ENCODE results near the gene FRS2. TPM values are rescaled to one million over a fixed set of nuclear protein-coding genes. Genes with fewer than 3 reads are reported as not detected.
"Not testable (repeated sequence)": the region's sequence is repeated elsewhere in the genome, so short reads cannot be mapped to it uniquely, and the experiment has no call there.

The FRS2 gene
- total RNA-seq, 2 experiments from 2014 or later: 8.6 to 9.5 TPM

GRCh38 chr12:69604275-69604674 is 134.1 kb downstream of the FRS2 start:
- H3K9me3 Mint-ChIP-seq; H3K4me1 Mint-ChIP-seq (ENCODE audit: low read depth); H3K27ac Mint-ChIP-seq; DNase-seq; intact Hi-C loops (cut with micrococcal nuclease); H3K27me3 Mint-ChIP-seq; POLR2A ChIA-PET; H3K4me3 Mint-ChIP-seq: not testable (repeated sequence)
- peaks cover 31% of the 10 kb centered on the region for H3K36me3 Mint-ChIP-seq
- CTCF ChIA-PET: interaction anchor here (1.5 kb wide), 1 partner anchor 34 kb away, joined by 4 read pairs; no protein-coding TSS in a partner anchor

DNA sequence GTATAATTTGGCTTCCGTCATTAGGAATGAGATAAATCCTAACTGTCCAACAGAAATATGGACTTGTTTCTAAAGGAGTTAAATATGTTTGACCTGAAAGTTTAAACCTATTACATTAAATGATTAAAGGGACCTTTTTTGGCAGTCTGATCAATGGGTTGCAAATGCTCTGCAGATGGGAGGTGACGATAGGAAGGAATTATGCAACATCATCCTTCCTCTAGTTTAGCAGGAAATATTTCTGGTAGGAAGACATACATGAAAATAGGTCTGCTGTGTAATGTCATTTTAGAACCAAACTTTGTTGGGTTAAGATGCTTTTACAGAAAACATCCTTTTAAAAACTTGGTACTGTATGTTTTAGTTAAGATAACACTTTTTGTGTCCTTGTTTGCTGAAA is 137.9 kb downstream of the FRS2 start:
- CTCF ChIA-PET: no interaction called here
- no peak overlapping the region for H3K4me3 Mint-ChIP-seq
- peaks cover 2% of the 10 kb centered on the region for H3K9me3 Mint-ChIP-seq
- no peaks in the 10 kb centered on the region for H3K4me1 Mint-ChIP-seq (ENCODE audit: low read depth)
- peaks cover 5% of the 10 kb centered on the region for H3K36me3 Mint-ChIP-seq
- H3K27me3 Mint-ChIP-seq: no peaks in the 10 kb centered on the region
- POLR2A ChIA-PET: interaction anchor here (0.7 kb wide), 1 partner anchor 803 kb away, joined by 3 read pairs; no protein-coding TSS in a partner anchor
- intact Hi-C loops (cut with micrococcal nuclease): no loop called here
- no peak for DNase-seq
- no peak overlapping the region for H3K27ac Mint-ChIP-seq

GRCh38 chr12:69610126-69610525 is 139.9 kb downstream of the FRS2 start:
- Mint-ChIP-seq H3K9me3 (no peaks in the 10 kb centered on the region), H3K4me1 (ENCODE audit: low read depth) (no peaks in the 10 kb centered on the region), H3K27me3 (peaks cover 5% of the 10 kb centered on the region), H3K4me3 (no peak overlapping the region), H3K36me3 (no peaks in the 10 kb centered on the region), H3K27ac (no peak overlapping the region)
- ChIA-PET CTCF (interaction anchor here (1.1 kb wide), 1 partner anchor 29 kb away, joined by 3 read pairs; no protein-coding TSS in a partner anchor), POLR2A (no interaction called here)
- DNase-seq: no peak
- intact Hi-C loops (cut with micrococcal nuclease): no loop called here

- H3K27ac Mint-ChIP-seq: no peak within 1 kb of the TSS
- DNase-seq: no peak
- no peaks in the 10 kb centered on the region for H3K4me1 Mint-ChIP-seq (ENCODE audit: low read depth)
- ChIA-PET POLR2A (no interaction called here), CTCF (no interaction called here)
- H3K27me3 Mint-ChIP-seq: peaks cover 10% of the 10 kb centered on the region
- no peaks in the 10 kb centered on the region for H3K36me3 Mint-ChIP-seq
- H3K9me3 Mint-ChIP-seq: no peaks in the 10 kb centered on the region
- intact Hi-C loops (cut with micrococcal nuclease): no loop called here
- H3K4me3 Mint-ChIP-seq: no peak within 1 kb of the TSS
Measured at GRCh38 chr12:69610729-69611128, 140.5 kb downstream of the FRS2 start, which contains the start of gene LRRC10. TSS of gene LRRC10 (minus strand) at chr12:69610907. CDS start at chr12:69610838, 69 bp downstream.

- DNase-seq: no peak
- Mint-ChIP-seq H3K4me3 (no peak overlapping the region), H3K27ac (no peak overlapping the region), H3K36me3 (no peaks in the 10 kb centered on the region), H3K9me3 (no peaks in the 10 kb centered on the region), H3K27me3 (peaks cover 16% of the 10 kb centered on the region), H3K4me1 (ENCODE audit: low read depth) (no peaks in the 10 kb centered on the region)
- ChIA-PET POLR2A (no interaction called here), CTCF (no interaction called here)
- intact Hi-C loops (cut with micrococcal nuclease): no loop called here
Measured at GRCh38 chr12:69613351-69613750, 143.2 kb downstream of the FRS2 start.

DNA sequence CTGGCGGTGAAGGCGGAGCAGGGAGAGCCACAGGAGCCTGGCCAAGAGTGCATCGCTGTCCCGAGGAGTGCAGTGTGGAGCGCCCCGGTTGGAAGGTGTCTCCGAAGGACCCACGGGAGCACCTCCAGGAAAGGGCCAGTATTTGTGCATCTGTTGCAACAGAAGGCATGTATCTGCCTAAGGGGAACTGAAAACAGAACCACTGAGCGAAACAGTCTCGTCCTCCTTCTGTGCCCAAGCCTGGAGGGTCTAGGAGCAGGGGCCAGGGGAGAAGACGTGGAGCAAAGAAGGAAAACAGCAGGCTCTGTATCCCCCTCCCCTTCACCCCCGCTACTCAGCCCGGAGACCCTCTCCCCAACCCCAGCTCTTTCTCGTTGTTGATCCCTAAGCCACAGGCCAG is 145.8 kb downstream of the FRS2 start:
- no peak overlapping the region for H3K27ac Mint-ChIP-seq
- no peaks in the 10 kb centered on the region for H3K9me3 Mint-ChIP-seq
- H3K4me3 Mint-ChIP-seq: no peak overlapping the region
- no peak for DNase-seq
- intact Hi-C loops (cut with micrococcal nuclease): no loop called here
- peaks cover 26% of the 10 kb centered on the region for H3K27me3 Mint-ChIP-seq
- H3K36me3 Mint-ChIP-seq: no peaks in the 10 kb centered on the region
- CTCF ChIA-PET: no interaction called here
- POLR2A ChIA-PET: no interaction called here
- H3K4me1 Mint-ChIP-seq (ENCODE audit: low read depth): no peaks in the 10 kb centered on the region

GRCh38 chr12:69619050-69619449 is 148.9 kb downstream of the FRS2 start:
- ChIA-PET CTCF (interaction anchor here (0.8 kb wide), 1 partner anchor 20 kb away, joined by 3 read pairs; no protein-coding TSS in a partner anchor), POLR2A (no interaction called here)
- Mint-ChIP-seq H3K9me3 (no peaks in the 10 kb centered on the region), H3K27me3 (peaks cover 26% of the 10 kb centered on the region), H3K4me1 (ENCODE audit: low read depth) (no peaks in the 10 kb centered on the region), H3K36me3 (no peaks in the 10 kb centered on the region), H3K4me3 (no peak overlapping the region), H3K27ac (no peak overlapping the region)
- intact Hi-C loops (cut with micrococcal nuclease): no loop called here
- DNase-seq: no peak

- intact Hi-C loops (cut with micrococcal nuclease): no loop called here
- Mint-ChIP-seq H3K4me3 (no peak overlapping the region), H3K4me1 (ENCODE audit: low read depth) (no peaks in the 10 kb centered on the region), H3K9me3 (no peaks in the 10 kb centered on the region), H3K27ac (no peak overlapping the region), H3K36me3 (no peaks in the 10 kb centered on the region), H3K27me3 (peaks cover 26% of the 10 kb centered on the region)
- CTCF ChIA-PET: no interaction called here
- POLR2A ChIA-PET: no interaction called here
- DNase-seq: no peak
Measured at GRCh38 chr12:69620077-69620476, 149.9 kb downstream of the FRS2 start.

DNA sequence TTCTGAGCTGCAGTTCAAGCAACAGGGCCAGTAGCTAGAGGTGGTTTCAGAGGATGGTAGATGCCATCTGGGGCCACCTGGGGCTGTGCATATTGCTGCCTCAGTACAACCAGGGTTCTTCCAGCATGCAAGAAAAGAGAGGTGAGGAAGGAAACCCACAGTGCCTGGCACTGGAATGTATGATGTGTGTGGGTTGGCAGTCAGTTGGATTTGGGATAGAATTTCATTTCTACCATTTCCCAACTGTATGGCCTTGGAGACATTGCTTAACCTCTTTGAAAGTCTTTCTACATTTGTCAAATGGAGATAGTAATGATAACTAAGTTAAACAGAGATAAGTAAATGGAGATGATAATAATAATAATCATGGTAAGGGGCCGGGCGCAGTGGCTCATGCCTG is 150.7 kb downstream of the FRS2 start:
- intact Hi-C loops (cut with micrococcal nuclease): no loop called here
- POLR2A ChIA-PET: no interaction called here
- Mint-ChIP-seq H3K36me3 (no peaks in the 10 kb centered on the region), H3K27me3 (peaks cover 20% of the 10 kb centered on the region), H3K4me3 (no peak overlapping the region), H3K4me1 (ENCODE audit: low read depth) (no peaks in the 10 kb centered on the region), H3K27ac (no peak overlapping the region), H3K9me3 (no peaks in the 10 kb centered on the region)
- DNase-seq: no peak
- CTCF ChIA-PET: no interaction called here

GRCh38 chr12:69621551-69621950 is 151.4 kb downstream of the FRS2 start:
- CTCF ChIA-PET: no interaction called here
- Mint-ChIP-seq H3K36me3 (no peaks in the 10 kb centered on the region), H3K27ac (no peak overlapping the region), H3K9me3 (no peaks in the 10 kb centered on the region), H3K4me3 (no peak overlapping the region), H3K4me1 (ENCODE audit: low read depth) (no peaks in the 10 kb centered on the region), H3K27me3 (peaks cover 20% of the 10 kb centered on the region)
- no peak for DNase-seq
- intact Hi-C loops (cut with micrococcal nuclease): no loop called here
- POLR2A ChIA-PET: no interaction called here

- DNase-seq: no peak
- CTCF ChIA-PET: interaction anchor here (1.2 kb wide), 1 partner anchor 15 kb away, joined by 6 read pairs; no protein-coding TSS in a partner anchor
- H3K9me3 Mint-ChIP-seq: no peaks in the 10 kb centered on the region
- no peaks in the 10 kb centered on the region for H3K36me3 Mint-ChIP-seq
- H3K4me3 Mint-ChIP-seq: no peak overlapping the region
- H3K4me1 Mint-ChIP-seq (ENCODE audit: low read depth): no peaks in the 10 kb centered on the region
- H3K27me3 Mint-ChIP-seq: peaks cover 12% of the 10 kb centered on the region
- POLR2A ChIA-PET: no interaction called here
- intact Hi-C loops (cut with micrococcal nuclease): no loop called here
- no peak overlapping the region for H3K27ac Mint-ChIP-seq
Measured at GRCh38 chr12:69623970-69624369, 153.8 kb downstream of the FRS2 start.

- H3K4me3 Mint-ChIP-seq: no peak overlapping the region
- ChIA-PET CTCF (interaction anchor here (3.2 kb wide), 1 partner anchor 13 kb away, joined by 11 read pairs; no protein-coding TSS in a partner anchor), POLR2A (no interaction called here)
- intact Hi-C loops (cut with micrococcal nuclease): no loop called here
- H3K27ac Mint-ChIP-seq: no peak overlapping the region
- H3K9me3 Mint-ChIP-seq: no peaks in the 10 kb centered on the region
- H3K36me3 Mint-ChIP-seq: no peaks in the 10 kb centered on the region
- no peaks in the 10 kb centered on the region for H3K27me3 Mint-ChIP-seq
- DNase-seq: no peak
- peaks cover 3% of the 10 kb centered on the region for H3K4me1 Mint-ChIP-seq (ENCODE audit: low read depth)
Measured at GRCh38 chr12:69627501-69627900, 157.3 kb downstream of the FRS2 start.
